HG03354 (cell line): Measurements from ENCODE around the gene TBL3.

Experiments used
- ATAC-seq: cut with Tn5 transposase; IDR thresholded peaks from one replicate; pipeline ENCODE4 v1.9.1; 2021; ENCODE audit warnings: mild to moderate bottlenecking; ENCODE audit not compliant: unreplicated experiment, poor library complexity, severe bottlenecking

TBL3 gene

DNA sequence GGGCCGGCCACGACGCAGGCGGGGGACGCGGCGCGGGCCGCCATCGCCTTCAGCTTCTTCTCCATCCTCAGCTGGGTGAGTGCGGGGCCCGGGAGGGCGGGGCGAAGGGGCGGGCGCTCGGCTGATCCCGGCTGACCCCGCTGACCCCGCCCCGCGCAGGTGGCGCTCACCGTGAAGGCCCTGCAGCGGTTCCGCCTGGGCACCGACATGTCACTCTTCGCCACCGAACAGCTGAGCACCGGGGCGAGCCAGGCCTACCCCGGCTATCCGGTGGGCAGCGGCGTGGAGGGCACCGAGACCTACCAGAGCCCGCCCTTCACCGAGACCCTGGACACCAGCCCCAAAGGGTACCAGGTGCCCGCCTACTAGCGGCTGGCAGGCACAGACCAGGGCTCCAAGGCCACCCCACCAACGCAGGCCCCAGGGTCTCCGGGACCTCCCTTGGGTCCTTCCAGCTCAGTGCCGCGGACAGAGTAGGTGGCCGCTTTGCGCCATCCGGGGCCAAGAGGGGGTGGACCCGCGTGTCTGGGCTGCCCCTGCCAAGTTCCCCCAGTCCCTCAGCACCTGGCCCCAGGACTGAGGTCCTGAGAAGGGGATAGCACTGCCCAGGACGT is 21.0 kb downstream of the TBL3 start:
- ATAC-seq: no peak

DNA sequence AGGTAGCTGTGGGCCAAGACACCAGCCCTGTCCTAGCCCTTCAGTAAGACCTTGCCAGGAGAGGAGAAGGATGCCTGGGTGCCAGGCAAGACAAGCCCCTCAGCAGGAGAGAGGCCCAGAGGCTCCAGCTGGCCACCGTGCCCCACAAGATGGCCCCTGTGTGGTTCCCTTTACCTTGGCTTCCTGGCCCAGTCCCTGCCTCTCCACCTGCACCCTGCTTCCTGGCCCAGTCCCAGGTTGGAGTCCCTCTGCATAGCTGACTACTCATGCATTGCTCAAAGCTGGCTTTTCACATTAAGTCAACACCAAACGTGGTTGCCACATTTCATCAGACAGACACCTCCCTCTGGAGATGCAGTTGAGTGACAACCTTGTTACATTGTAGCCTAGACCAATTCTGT is 21.9 kb downstream of the TBL3 start:
- ATAC-seq: no peak

DNA sequence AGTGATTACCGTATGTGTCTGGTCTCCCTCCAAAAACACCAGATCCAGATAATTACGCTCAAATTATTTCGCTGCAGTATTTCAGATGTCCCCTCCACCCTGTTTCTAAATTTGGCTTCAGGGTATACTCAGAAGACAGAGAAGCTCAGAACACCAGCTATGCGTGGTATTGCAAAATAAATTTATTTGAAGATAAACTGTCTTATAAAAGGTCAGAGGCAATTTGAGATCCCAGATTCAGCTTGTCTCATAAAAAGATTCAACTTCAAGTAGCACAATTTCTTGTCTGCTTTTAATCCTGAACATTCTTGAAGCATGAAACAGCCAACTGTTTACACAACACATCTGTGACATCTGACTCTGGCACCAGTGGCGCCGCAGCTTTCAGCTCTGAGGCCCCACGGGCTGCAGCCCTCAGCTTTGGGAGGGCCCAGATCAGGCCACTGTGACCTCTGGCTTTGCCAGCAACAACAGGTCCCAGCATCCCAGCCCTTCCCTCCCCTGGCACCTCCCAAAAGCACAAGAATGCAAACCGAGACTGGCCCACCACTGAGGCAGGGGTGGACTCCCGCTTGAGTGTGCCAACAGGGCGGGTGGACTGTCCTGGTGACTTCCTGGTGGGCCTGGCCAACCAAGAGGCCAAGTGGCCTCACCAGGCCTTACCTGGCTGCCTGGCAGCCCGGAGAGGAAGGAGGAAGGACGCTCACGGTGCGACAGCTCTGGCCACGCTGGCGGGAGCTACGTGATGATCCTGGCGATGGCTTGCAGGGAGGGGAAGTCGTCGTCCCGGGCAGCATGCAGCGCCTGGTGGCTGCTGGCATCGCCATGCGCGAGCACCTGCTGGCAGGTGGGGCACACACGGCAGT is 25.9 kb downstream of the TBL3 start:
- no peak for ATAC-seq

DNA sequence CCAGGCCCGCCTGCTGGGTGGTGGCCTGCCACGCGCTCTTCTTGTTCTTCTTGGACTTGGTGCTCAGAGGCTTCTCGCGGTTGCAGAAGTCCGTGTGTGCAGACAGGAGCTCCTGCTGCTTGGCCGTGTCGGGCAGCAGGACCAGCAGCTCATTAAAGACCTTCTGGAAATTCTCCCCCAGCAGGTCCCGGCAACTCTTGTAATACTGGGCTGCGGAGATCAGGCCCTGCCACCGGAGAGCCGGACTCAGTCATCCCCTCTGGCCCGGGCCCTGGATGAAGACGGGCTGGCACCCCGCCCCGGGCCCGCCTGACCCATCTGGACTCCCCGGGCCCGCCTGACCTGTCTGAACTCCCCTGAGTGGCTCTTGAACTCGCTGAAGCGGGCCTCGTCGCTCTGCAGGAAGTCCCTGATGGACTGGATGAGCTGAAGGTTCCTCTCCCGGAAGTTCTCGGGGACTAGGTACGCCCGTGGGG is 26.5 kb downstream of the TBL3 start:
- ATAC-seq: no peak

DNA sequence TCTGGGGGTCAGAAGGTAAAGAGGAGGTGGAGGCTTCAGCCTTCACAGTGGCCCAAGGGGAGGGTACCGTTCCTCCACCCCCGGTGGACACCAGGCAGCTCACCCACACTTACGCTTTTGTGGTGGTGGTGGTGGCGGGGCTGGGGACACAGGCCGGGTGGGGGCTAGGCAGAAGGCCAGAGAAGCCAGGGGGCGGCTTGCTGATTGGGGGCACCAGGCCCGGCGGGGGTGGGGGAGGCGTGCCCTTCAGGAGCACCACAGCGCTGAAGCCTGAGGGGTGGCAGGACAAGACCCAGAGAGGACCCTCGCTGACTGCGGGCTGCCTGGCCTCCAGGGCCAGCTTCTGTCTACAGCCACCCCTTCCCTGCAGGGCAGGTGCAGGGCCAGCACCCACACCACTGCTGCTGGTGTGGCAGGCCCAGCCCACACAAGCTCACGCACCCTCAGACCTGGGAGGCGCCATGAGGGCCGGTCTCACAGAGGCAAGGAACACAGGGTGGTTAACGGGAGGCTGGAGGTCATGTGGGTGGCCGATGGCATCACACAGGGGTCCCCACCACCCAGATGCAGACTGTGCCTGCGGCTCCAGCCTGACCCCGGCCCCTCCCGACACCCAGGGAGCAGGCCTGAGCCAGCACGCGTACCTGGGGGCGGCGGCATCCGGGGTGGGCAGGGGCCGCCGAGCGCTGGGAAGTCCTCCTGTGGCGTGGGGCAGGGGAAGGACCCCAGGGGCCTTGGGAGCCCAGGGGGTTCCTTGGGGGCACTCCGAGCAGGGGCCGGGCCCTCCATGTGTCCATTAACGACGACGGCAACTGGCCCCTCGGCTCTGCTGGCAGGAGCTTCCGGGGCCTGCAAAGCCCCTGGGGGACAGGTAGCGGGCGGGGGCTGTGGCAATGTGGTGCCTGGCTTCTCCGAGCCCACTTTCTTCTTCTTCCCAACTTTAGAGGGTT is 27.3 kb downstream of the TBL3 start:
- no peak for ATAC-seq

DNA sequence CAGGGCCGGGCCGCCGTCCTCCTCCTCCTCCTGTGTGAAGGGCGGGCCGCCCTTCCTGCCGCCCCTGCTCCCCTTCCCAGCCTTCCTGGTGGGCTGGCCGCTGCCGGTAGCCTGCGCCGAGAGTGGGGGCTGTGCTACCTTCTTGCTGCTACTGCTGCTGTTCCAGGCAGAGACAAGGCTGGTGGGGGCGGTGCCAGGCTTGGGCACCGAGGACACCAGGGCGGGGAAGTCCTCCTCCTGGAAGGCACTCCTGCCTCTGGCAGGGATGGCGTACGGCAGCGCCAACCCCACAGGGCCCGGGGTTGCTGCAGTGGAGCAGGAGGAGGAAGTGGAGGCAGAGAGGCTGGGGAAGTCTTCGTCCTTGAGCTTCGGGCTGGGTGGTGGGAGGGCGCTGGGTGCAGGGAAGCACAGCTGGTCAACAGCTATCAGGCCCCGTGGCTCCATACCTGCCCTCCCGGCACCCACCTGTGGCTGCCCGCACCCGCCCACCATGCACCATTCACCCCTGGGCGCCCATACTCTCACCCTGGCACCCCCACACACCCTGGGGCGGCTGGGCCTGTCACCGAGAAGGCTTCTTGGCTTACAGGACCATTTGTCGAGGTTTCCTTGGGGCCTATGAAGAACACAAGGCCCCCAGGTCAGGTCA is 28.1 kb downstream of the TBL3 start:
- ATAC-seq: no peak

DNA sequence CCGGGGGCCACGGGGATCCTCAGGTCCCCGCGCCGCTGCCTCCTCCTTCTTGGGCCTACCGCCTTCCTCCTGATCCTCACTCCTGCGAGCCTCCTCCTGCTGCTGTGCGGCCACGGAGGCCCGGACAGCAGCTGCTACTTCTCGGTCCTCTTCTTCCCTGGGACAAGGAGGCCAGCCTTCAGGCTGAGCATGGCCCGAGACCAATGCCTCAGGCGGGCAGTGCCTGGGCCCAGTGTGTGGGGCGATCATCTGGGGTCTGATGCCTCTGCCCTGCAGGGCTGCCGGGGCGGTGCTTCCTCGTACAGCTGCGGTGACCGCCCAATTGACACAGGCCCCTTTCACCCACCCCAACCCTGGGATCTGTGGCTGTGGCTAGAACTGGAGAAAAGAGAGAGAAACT is 29.2 kb downstream of the TBL3 start:
- no peak for ATAC-seq

DNA sequence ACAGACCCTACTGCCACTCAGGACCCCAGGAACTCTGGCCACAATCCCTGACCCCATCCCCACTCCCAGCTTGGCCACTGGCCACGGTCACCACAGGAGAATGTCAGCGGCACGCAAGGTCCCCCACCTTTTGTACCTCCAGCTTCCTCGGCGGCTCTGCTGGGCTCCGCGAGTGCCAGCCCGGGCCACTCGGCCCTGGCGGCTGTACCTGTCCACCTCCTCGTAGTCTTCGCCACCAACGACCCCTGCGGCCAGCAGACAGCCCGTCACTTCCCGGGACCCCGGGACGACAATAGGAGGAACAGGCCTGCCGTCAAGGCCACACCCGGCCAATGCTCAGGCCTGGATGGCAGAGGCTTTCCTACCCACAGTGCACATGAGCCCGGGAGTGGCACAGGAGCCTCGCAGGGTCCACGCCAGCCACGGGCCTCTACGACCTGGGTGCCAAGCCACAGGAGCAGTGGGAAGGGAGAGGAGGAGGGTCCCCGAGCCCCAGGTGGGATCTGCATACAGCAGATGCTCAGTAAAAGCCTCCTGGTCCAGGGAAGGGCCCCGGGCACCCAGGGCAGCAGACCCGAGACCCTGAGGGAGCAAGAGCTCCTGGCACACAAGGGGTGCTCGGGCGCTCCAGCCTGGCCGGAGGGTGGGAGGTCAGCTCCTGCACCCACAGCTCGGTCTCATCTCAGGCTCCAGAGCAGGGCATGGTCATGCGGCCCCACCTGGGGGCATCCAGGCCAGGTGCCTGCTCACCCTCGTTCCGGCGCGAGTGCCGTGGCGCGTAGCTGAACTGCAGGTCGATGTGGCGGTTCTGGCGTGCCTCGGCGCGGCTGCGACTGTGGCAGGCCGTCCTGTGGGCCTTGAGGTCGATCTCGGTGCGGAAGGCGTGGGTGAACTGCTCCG is 29.9 kb downstream of the TBL3 start:
- no peak for ATAC-seq

DNA sequence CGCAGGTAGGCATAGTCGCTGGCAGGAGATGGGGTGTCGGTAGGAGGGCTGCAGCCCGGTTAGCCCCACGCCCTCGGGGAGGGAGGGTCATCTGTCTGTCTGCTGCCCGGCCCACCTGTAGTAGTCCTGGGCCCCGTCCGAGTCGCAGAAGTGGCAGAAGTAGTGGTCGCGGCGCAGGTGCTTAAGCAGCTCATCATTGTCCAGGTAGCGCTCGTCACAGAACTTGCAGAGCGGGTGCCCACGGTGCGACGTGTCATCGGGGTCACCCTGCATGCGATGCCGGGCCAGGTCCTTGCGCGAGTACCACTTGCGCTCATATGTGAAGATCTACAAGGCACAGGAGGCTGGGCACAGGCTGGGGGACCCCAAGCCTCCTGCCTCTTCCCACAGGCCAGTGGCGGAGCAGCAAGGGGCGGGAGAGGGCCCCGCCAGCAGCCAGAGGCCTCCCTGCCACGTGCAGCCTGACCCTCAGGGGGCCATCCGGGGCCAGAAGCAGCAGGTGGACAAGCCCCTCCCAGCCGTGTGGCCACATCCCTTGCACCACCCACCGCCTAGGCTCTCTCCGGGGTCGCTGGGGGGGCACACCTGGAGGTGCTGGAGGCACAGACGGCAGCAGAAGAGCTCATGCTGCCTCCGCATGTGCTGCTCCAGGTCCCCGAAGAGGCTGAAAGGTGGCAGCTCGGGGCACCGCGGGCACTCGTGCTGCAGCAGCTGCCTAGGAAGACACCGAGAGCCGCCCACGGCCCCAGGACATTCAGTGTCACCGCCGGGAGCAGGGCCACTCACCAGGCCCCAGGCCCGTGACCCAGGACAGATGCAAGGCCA is 30.8 kb downstream of the TBL3 start:
- no peak for ATAC-seq

DNA sequence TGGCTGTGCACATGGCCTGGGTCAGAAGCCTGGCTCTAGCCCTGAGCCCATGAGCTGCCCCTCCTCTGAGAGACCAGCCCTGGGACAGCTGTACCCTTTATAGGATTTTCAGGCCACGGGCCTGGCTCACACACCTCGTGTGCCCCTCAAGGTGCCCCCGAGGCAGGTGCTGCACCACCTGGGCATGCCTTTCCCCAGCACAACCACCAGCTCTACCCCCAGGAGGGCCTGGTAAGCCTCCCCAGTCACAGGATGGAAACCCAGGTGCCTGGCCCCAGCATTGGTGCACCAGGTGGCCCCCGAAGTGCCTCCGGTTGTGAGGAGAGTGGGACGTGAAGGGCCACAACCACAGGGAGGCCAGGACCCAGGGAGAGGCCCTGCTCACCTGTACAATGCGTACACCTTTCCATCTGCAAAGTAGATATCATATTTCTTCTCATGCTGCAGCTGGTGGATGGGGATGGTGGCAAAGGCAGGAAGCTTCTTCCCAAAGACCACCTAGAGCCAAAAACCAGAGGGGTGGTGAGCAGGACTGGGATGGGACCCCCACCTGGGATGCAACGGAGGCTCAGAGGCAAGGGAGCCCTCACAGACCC is 31.5 kb downstream of the TBL3 start:
- ATAC-seq: no peak

DNA sequence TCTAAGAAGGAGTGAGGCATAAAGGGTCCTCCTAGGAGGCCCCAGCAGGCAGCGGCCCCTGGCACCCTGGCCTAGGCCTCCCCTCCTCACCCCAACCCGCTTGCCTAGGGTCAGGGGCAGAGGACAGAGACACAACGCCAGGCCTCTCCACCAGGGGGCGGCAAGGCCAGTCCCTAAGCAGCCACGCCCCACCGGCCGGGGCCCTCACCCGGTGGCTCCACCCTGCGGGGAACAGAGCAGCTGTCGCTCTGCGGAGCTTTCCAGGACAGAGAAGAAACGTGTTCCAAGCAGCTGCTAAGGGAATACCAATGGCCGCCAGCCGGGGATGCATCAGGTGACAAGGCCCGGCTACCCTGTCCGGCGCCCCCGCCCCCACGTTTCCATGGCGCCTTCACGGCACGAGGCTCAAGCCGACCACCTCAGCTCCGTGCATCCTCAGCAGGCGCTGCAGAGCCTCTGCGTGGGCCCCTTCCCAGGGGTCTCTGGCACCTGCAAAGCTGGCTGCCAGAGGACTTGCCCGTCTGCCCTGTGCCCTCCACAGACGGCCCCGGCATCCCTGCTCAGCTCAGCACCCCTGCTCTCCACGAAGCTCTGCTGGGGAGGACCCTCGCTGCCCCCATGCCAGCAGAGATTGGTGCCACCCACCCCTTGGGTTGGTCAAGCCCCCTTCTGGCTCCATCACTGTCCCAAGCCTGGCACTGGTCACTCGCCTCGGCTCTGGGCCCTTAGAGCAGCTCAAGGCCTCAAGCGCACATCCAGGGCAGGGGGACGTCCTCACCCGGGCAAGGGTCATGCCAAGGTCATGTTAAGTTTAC is 32.2 kb downstream of the TBL3 start:
- ATAC-seq: peak; percentile 59

DNA sequence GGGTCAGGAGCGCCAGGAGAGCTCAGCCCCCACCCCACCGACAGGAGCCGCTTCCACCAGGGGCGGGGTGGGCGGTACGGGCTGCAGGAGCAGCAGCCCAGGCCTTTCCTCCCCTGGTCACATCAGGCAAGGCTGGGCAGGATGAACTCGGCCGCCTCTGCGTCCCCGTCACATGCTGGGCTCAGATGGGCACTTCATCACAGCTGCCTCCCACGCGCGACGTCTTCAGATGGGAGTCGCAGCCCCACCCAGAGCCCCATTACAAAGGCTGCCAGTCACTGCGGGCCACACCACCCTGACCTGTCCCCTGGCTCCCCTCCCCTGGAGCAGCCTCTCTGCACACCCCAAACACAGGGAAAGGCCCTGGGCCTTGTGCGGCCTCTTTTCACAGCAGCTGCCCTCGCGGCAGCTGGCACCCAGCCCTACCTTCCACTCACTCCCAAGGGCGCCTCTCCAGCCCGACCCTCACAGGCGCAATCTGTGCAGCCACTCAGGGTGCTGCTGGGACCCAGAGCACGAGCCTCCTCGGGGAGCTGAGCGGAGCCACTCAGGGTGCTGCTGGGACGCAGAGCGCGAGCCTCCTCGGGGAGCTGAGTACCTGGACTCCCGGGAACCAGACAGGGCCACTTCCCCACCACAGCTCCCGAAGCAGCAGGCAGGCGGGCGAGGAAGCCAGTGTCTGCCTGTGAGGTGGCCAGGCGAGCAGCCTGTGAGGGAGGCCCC is 33.1 kb downstream of the TBL3 start:
- ATAC-seq: no peak

DNA sequence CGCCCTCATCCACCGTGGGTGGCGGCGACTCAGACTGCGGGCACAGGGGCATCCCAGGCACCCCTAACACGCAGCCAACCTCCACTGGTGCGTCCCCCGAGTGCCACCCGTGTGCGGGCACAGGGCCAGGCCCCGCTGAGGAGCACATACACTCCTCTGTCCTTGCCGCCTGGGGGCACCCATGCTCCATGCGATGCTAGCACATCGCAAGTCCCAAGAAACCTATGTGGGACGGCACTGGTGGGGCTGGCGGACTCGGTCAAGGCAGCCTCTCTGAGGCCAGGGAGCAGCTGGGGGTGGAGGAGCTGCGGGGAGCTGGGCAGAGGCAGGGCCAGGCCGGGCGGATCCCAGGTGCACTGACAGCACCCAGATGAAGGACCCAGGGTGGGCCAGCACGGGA is 33.8 kb downstream of the TBL3 start:
- no peak for ATAC-seq

DNA sequence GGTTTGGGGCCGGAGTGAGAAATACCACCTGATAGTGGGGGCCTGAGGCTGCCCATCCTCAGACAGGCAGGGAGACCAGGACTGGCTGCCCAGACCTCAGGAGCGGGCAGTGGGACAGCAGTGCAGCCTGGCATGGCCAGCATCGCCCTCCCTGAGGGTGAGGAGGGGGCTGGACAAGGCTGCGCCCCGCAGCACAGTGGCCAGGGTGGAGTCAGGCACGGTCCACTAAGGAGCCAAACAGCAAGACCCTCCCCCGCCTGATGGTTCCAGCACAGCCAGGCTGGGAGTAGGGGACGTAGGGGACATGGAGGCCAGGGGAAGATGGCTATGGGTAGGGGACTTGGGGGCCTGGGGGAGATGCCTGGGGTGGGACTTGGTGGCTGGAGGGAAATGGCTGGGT is 34.5 kb downstream of the TBL3 start:
- no peak for ATAC-seq

DNA sequence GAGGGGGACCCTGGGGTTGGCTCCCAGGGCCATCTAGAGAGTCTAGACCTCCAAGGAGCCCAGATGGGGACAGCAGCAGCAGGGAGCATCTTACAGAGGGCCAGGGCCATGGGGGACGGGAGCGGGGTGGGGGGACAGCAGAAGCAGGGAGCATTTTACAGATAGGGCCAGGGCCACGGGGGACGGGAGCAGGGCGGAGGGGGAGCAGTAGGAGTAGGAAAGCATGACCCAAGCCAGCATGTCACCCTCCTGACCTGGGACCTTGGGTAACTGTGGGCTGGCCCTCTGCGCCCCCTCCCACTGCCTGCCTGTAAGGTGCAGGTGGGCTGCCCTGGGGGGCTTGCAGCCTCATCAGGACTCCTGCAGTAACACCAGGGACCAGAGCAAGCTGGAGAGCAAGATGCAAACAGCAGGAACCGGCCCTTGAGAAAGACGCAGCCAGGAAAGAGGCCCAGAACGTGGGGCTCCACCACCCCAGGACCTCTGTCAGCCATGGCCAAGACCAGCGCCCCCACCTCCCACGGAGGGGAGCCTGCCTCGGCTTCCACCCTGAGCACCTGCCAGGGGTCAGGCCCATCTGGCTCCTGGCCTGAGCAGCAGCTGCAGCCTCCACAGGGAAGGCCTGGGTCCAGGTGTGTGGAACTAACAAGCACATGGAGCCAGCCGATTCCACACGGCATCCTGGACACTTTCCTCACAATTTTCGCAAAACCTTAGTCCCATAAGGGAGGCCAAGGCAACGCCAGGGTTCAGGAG is 35.4 kb downstream of the TBL3 start:
- ATAC-seq: no peak
